Transverse colon (tissue), 4 donors: Measurements from ENCODE around the gene TBC1D12. TPM values are rescaled to one million over a fixed set of nuclear protein-coding genes. Genes with fewer than 3 reads are reported as not detected.
A peak's percentile ranks its signal among the peaks of the same experiment; 100 is the strongest.

Source experiments
- DNase-seq: peaks from one replicate; pipeline ENCODE4 v3.0.0-alpha.2; 2019
- H3K27ac ChIP-seq, 4 donors: fragments of 200-600 bp; sonication (generic); 2 replicates each; pipeline ENCODE4 v1.5.1; 2016 to 2018; ENCODE audit warnings: inconsistent platforms in 4 of 4
- H3K27me3 ChIP-seq: fragments of 200-600 bp; sonication (generic); 2 replicates; pipeline ENCODE4 v1.5.1; 2017; ENCODE audit warnings: inconsistent platforms
- H3K36me3 ChIP-seq, 4 donors: fragments of 200-600 bp; sonication (generic); 2 replicates each; pipeline ENCODE4 v1.5.1; 2017 to 2019; ENCODE audit warnings: inconsistent platforms in 4 of 4
- H3K4me1 ChIP-seq, 4 donors: fragments of 200-600 bp; sonication (generic); 2 replicates each; pipeline ENCODE4 v1.5.1; 2017 to 2020; ENCODE audit warnings: inconsistent platforms in 4 of 4
- H3K4me3 ChIP-seq, 4 donors: fragments of 200-600 bp; sonication (generic); 1 replicate in 1 of 4; 2 replicates in 3 of 4; pipeline versions ENCODE4 v1.5.1 to v1.6.1; 2017 to 2019; ENCODE audit warnings: inconsistent platforms in 4 of 4
- H3K9me3 ChIP-seq, 2 donors: fragments of 200-600 bp; sonication (generic); 2 replicates each; pipeline ENCODE4 v1.5.1; 2017 to 2019; ENCODE audit warnings: inconsistent platforms in 2 of 2
- EP300 ChIP-seq: sonication (generic); formaldehyde crosslinking; IDR thresholded peaks from one replicate; pipeline ENCODE4 v1.6.1; 2017; ENCODE audit warnings: antibody characterized with exemption, low read depth
- POLR2A ChIP-seq: fragments of 450-650 bp; IDR thresholded peaks from one replicate; pipeline ENCODE4 v1.6.1; 2016; ENCODE audit warnings: antibody characterized with exemption, mild to moderate bottlenecking, moderate library complexity
- POLR2AphosphoS5 ChIP-seq, 3 donors: sonication (generic); formaldehyde crosslinking; IDR thresholded peaks; one replicate each; pipeline ENCODE4 v1.6.1; 2016; ENCODE audit warnings: antibody characterized with exemption in 3 of 3
- WGBS, 2 donors: methylation state at CpG; one replicate each; pipeline ENCODE4 v1.1.5; 2018; ENCODE audit warnings: low coverage in 1 of 2; 5-methylcytosine and 5-hydroxymethylcytosine counted together
- in situ Hi-C, 4 donors: fragments of 200-750 bp; cut with MboI; loops; one replicate each; pipeline versions ENCODE4 v1.15.0 to v1.15.1; 2017; ENCODE audit warnings: low sequenced_read_pairs in 3 of 4, low pct_ligation_motif_present in 1 of 4, low pct_unique_long_range_greater_than_20kb in 1 of 4
- intact Hi-C: fragments of 100-400 bp; cut with DNase I; formaldehyde crosslinking; loops from one replicate; pipeline ENCODE4 v1.15.1; 2023; ENCODE audit warnings: low total_unique reads
- total RNA-seq, 4 donors: library from RNA; depleted of rRNA; stranded (reverse); fragments of >200 nt; gene quantifications; one replicate each; pipeline ENCODE4 v1.1.0, GENCODE V29; 2016
- TF ChIP-seq, protein P1 (sequence below), 5 experiments: fragments of 200-600 bp in 3 of 5; fragments of 450-650 bp in 2 of 5; sonication (generic) in 3 of 5; IDR thresholded peaks; 1 replicate in 2 of 5; 2 replicates in 3 of 5; pipeline ENCODE4 v1.5.1; 2016 to 2017; ENCODE audit warnings: antibody characterized with exemption in 5 of 5, inconsistent platforms in 3 of 5, mild to moderate bottlenecking in 2 of 5, moderate library complexity in 1 of 5

Gene TBC1D12
- total RNA-seq, 4 donors from 2014 or later: 27.2 to 58.0 (median 38.0) TPM

DNA sequence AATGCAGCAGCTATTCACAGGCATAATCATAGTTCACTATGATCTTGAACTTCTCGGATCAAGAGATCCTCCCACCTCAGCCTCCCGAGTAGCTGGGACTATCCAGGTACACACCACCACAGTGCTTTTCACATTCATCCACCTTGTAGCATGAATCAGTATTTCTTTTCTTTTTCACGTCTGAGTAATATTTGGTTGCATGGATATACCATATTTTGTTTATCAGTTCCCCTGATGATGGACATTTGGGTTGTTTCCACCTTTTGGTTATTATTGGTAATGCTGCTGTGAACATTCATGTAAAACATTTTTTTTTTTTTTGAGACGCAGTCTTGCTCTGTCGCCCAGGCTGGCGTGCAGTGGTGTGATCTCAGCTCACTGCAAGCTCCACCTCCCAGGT lies 3.6 kb upstream of the TBC1D12 start:
- H3K27ac ChIP-seq: no peak overlapping the region
- peaks cover 0 to 4% (median 0%) of the 10 kb centered on the region in 4 donors for H3K4me1 ChIP-seq
- no peak for DNase-seq
- TF ChIP-seq EP300 (no peak), POLR2AphosphoS5 (IDR thresholded peaks at IDR 0.05) (no peak), POLR2A (no peak)
- TF ChIP-seq, protein P1, sequence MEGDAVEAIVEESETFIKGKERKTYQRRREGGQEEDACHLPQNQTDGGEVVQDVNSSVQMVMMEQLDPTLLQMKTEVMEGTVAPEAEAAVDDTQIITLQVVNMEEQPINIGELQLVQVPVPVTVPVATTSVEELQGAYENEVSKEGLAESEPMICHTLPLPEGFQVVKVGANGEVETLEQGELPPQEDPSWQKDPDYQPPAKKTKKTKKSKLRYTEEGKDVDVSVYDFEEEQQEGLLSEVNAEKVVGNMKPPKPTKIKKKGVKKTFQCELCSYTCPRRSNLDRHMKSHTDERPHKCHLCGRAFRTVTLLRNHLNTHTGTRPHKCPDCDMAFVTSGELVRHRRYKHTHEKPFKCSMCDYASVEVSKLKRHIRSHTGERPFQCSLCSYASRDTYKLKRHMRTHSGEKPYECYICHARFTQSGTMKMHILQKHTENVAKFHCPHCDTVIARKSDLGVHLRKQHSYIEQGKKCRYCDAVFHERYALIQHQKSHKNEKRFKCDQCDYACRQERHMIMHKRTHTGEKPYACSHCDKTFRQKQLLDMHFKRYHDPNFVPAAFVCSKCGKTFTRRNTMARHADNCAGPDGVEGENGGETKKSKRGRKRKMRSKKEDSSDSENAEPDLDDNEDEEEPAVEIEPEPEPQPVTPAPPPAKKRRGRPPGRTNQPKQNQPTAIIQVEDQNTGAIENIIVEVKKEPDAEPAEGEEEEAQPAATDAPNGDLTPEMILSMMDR (IDR thresholded peaks at IDR 0.05): no peak
- 84 to 85% methylated on average over 6 of the region's 6 CpGs for WGBS, 2 donors
- no peaks in the 10 kb centered on the region for H3K36me3 ChIP-seq
- intact Hi-C loops: no loop called here
- H3K9me3 ChIP-seq: no peaks in the 10 kb centered on the region
- in situ Hi-C loops: no loop called here
- H3K4me3 ChIP-seq: no peak overlapping the region
- H3K27me3 ChIP-seq: no peaks in the 10 kb centered on the region

DNA sequence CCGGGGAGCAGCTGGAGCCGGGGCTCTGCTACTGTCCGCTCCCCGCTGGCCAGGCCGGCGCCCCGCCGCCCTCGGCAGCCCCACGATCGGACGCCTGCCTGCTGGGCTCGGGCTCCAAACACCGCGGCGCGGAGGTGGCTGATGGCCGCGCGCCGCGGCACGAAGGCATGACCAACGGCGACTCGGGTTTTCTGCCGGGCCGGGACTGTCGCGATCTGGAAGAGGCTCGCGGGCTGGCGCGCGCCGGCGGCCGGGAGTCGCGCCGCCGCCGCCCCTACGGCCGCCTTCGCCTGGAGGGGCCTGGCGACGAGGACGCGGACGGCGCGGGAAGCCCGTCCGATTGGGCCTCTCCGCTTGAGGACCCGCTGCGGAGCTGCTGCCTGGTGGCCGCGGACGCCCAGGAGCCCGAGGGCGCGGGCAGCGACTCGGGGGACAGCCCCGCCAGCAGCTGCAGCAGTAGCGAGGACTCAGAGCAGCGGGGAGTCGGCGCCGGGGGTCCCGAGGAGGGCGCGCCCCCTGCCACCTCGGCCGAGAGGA lies 570 bp downstream of the TBC1D12 start:
- 0% methylated on average over 58 of the region's 77 CpGs; no CpG with 5 or more reads in 1 of the 2 donors for WGBS, 2 donors
- Histone ChIP-seq H3K27ac (peak overlapping the region; percentile 96 to 99 (median 98)), H3K9me3 (no peaks in the 10 kb centered on the region), H3K27me3 (no peaks in the 10 kb centered on the region), H3K4me3 (peak overlapping the region; percentile 72 to 99 (median 90)), H3K4me1 (peaks cover 0 to 38% (median 14%) of the 10 kb centered on the region in 4 donors), H3K36me3 (no peaks in the 10 kb centered on the region)
- TF ChIP-seq EP300 (no peak), POLR2A (no peak), POLR2AphosphoS5 (IDR thresholded peaks at IDR 0.05) (no peak)
- TF ChIP-seq, protein P1 (IDR thresholded peaks at IDR 0.05): no peak
- intact Hi-C loops (no loop called here), in situ Hi-C loops (no loop called here)
- peak; percentile 34 for DNase-seq

DNA sequence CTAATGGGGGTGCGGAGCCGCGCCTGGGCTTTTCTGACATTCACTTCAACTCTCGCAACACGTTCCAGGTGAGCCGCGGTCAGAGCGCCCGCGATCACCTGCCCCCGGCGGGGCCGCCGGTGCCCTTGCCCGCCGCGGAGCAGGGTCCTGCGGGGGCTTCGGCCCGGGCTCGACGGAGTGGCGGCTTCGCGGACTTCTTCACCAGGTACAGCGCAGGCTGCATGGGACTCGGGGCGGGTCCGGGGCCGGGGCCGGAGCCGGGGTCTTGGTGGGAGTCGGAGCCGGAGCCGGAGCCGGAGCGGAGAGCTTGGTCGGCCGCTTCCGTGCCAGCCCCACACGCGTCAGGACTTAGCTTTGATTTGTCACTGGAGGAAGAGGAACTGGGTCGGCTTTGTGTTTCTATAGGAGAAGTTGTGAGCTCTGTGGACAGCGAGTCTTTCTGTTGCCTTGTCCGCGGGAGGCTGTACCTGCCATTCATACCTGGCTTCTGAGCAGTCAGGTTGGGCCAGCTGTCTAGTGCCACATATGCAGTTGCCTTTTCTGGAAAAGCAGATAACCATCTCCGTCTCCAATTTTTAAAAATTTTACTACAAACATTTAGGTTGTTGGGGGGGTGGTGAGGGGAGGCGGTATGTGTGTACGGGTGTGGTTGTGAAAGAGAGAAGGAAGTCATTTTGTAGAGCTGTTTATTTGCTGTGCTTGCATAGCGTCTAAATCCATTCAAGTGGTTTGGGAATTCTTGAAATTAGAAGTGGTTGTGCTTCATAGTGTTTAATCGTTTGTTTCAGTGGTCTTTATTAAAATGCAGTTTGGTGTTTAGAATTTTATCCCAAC lies 1.3 kb downstream of the TBC1D12 start:
- peak; percentile 79 for DNase-seq
- intact Hi-C loops: no loop called here
- in situ Hi-C loops: no loop called here
- H3K27ac ChIP-seq: peak overlapping the region; percentile 96 to 99 (median 98)
- no peaks in the 10 kb centered on the region for H3K9me3 ChIP-seq
- TF ChIP-seq, protein P1 (IDR thresholded peaks at IDR 0.05): no peak
- peak in 2 of 3 donors; percentile 84 to 85 for TF ChIP-seq POLR2AphosphoS5 (IDR thresholded peaks at IDR 0.05)
- peak; percentile 83 for TF ChIP-seq POLR2A
- no peak for TF ChIP-seq EP300
- H3K4me1 ChIP-seq: peaks cover 0 to 45% (median 14%) of the 10 kb centered on the region in 4 donors
- peak overlapping the region; percentile 72 to 99 (median 90) for H3K4me3 ChIP-seq
- H3K27me3 ChIP-seq: no peaks in the 10 kb centered on the region
- H3K36me3 ChIP-seq: no peaks in the 10 kb centered on the region
- WGBS, 2 donors: 2 to 5% methylated on average over 5 to 51 of the region's 51 CpGs

DNA sequence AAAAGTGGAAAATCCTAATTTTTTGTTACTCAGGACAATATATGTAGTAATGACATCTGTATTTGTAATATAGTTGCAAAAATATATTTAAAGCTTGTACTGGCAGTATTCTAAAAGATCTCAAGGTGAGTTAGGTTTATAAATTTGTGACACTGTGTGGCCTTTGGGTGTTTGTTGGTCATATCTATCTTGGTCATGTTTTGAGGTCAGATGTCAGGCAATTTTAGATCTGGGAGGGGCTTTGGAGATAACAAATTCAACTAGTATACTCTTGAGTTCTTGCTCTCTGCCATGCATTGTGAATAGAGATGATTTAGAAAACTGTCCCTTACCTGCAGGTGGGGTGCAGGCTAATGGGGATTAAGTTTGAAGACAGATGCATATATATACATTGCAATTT lies 3.1 kb downstream of the TBC1D12 start:
- no peaks in the 10 kb centered on the region for H3K9me3 ChIP-seq
- H3K27ac ChIP-seq: no peak overlapping the region
- peaks cover 0 to 53% (median 14%) of the 10 kb centered on the region in 4 donors for H3K4me1 ChIP-seq
- no peak for DNase-seq
- no peaks in the 10 kb centered on the region for H3K27me3 ChIP-seq
- in situ Hi-C loops: no loop called here
- no peak for TF ChIP-seq POLR2A
- no peak for TF ChIP-seq EP300
- TF ChIP-seq, protein P1 (IDR thresholded peaks at IDR 0.05): no peak
- no peak for TF ChIP-seq POLR2AphosphoS5 (IDR thresholded peaks at IDR 0.05)
- H3K4me3 ChIP-seq: peak overlapping the region in 1 of 4 donors; percentile 90
- H3K36me3 ChIP-seq: no peaks in the 10 kb centered on the region
- intact Hi-C loops: no loop called here
